Panc1 (cell line): ENCODE results near the gene NOS1. TPM values are rescaled to one million over a fixed set of nuclear protein-coding genes. Genes with fewer than 3 reads are reported as not detected.

Experiments used
- ATAC-seq: fragments of 200-7000 bp; cut with Tn5 transposase; 2 replicates; pipeline ENCODE4 v1.9.1; 2020; ENCODE audit warnings: mild to moderate bottlenecking, moderate library complexity
- BruUV-seq: library from RNA; stranded (reverse); fragments of 400-500 nt; replicated peaks from 2 replicates; lab custom pipeline; 2021; lab: Mats Ljungman, UMichigan
- CTCF ChIA-PET: fragments of 300-600 bp; sonication (Branson Sonifier 250); formaldehyde crosslinking; loops from one replicate; lab custom pipeline; 2022; ENCODE audit warnings: antibody characterized with exemption; lab: Charles Lee
- POLR2A ChIA-PET: fragments of 300-600 bp; sonication (Branson Sonifier 250); formaldehyde crosslinking; loops from one replicate; lab custom pipeline; 2022; ENCODE audit warnings: antibody characterized with exemption; lab: Charles Lee
- DNase-seq: peaks from one replicate; pipeline ENCODE4 v3.0.0-alpha.2; 2010; ENCODE audit warnings: low read depth, low spot score
- H3K27ac ChIP-seq: 2 replicates; pipeline ENCODE4 v1.5.1; 2011; ENCODE audit warnings: mild to moderate bottlenecking, low read length, inconsistent platforms
- H3K27me3 ChIP-seq: fragments of 200-500 bp; sonication (Bioruptor generic); 2 replicates; pipeline ENCODE4 v1.6.0; 2014; ENCODE audit warnings: low read length, inconsistent platforms; ENCODE audit not compliant: control insufficient read depth, insufficient read depth
- H3K36me3 ChIP-seq: fragments of 200-500 bp; sonication (Bioruptor generic); 2 replicates; pipeline ENCODE4 v1.5.1; 2014; ENCODE audit warnings: inconsistent platforms, mild to moderate bottlenecking, low read length, moderate library complexity; ENCODE audit not compliant: control insufficient read depth, insufficient read depth
- H3K4me1 ChIP-seq: 2 replicates; pipeline ENCODE4 v1.5.1; 2011; ENCODE audit warnings: inconsistent platforms, mild to moderate bottlenecking, low read length, moderate library complexity; ENCODE audit not compliant: control insufficient read depth, insufficient read depth
- H3K4me3 ChIP-seq, 2 experiments: 2 replicates each; pipeline ENCODE4 v1.5.1; 2011 to 2012; ENCODE audit warnings: low read depth in 2 of 2, low read length in 2 of 2, mild to moderate bottlenecking in 2 of 2, inconsistent platforms in 1 of 2, moderate library complexity in 1 of 2
- H3K9me3 ChIP-seq: fragments of 200-500 bp; sonication (Bioruptor generic); 2 replicates; pipeline ENCODE4 v1.5.1; 2014; ENCODE audit warnings: low read depth, mild to moderate bottlenecking, inconsistent platforms, low read length, moderate library complexity; ENCODE audit not compliant: control insufficient read depth, insufficient read depth
- CTCF ChIP-seq: fragments of 450-650 bp; IDR thresholded peaks from 2 replicates; pipeline ENCODE4 v1.5.1; 2017; ENCODE audit warnings: mild to moderate bottlenecking
- POLR2AphosphoS5 ChIP-seq: IDR thresholded peaks from 2 replicates; pipeline ENCODE4 v1.6.1; 2012; ENCODE audit warnings: mild to moderate bottlenecking, low read depth, low read length, moderate library complexity
- SIN3A ChIP-seq: IDR thresholded peaks from 2 replicates; pipeline ENCODE4 v1.6.1; 2012; ENCODE audit warnings: low read depth, mild to moderate bottlenecking, low read length, moderate library complexity, borderline replicate concordance; ENCODE audit not compliant: insufficient read depth
- TCF7L2 ChIP-seq: IDR thresholded peaks from 2 replicates; pipeline ENCODE4 v1.6.1; 2011; ENCODE audit warnings: mild to moderate bottlenecking, low read depth, low read length, inconsistent platforms
- in situ Hi-C: cut with HindIII; loops from 2 replicates; pipeline ENCODE4 v1.10.0; 2016; ENCODE audit warnings: low sequenced_read_pairs, low pct_unique_long_range_greater_than_20kb
- intact Hi-C: fragments of 100-400 bp; cut with micrococcal nuclease; formaldehyde crosslinking; loops from one replicate; pipeline ENCODE4 v1.10.0; 2022; ENCODE audit not compliant: unreplicated experiment
- total RNA-seq: library from RNA; stranded (reverse); gene quantifications from one replicate; pipeline ENCODE4 v1.2.1, GENCODE V29; 2021; ENCODE audit not compliant: unreplicated experiment
- TF ChIP-seq, protein P1 (sequence below), 2 experiments: IDR thresholded peaks; 2 replicates each; pipeline ENCODE4 v1.6.1; 2011 to 2012; ENCODE audit warnings: low read depth in 2 of 2, control low read depth in 1 of 2, low read length in 1 of 2, mild to moderate bottlenecking in 1 of 2, moderate library complexity in 1 of 2; ENCODE audit not compliant: insufficient read depth in 1 of 2

Gene NOS1
- total RNA-seq, 1 experiment from 2014 or later = 0.03 TPM

DNA sequence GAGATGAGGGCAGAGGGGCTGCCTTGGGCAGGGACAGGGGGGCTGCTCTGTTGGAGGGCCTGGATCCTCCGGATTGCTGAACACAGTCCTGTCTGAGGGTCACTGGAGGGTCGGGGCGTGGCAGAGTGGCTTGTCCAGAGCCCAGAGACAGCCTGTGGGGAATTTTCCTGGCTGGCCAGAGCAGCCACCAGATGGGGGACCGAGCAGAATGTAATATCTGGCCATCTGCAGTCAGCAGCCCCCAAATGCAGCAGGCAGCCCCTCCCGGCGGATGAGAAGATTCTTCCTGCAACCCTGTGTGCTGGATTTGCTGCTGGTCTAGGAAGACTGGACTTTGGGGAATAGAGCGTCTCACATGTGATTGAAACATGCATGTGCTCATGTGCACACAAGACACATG is 23.3 kb upstream of the NOS1 start:
- TF ChIP-seq CTCF (no peak), TCF7L2 (no peak), SIN3A (no peak), POLR2AphosphoS5 (no peak)
- TF ChIP-seq, protein P1, sequence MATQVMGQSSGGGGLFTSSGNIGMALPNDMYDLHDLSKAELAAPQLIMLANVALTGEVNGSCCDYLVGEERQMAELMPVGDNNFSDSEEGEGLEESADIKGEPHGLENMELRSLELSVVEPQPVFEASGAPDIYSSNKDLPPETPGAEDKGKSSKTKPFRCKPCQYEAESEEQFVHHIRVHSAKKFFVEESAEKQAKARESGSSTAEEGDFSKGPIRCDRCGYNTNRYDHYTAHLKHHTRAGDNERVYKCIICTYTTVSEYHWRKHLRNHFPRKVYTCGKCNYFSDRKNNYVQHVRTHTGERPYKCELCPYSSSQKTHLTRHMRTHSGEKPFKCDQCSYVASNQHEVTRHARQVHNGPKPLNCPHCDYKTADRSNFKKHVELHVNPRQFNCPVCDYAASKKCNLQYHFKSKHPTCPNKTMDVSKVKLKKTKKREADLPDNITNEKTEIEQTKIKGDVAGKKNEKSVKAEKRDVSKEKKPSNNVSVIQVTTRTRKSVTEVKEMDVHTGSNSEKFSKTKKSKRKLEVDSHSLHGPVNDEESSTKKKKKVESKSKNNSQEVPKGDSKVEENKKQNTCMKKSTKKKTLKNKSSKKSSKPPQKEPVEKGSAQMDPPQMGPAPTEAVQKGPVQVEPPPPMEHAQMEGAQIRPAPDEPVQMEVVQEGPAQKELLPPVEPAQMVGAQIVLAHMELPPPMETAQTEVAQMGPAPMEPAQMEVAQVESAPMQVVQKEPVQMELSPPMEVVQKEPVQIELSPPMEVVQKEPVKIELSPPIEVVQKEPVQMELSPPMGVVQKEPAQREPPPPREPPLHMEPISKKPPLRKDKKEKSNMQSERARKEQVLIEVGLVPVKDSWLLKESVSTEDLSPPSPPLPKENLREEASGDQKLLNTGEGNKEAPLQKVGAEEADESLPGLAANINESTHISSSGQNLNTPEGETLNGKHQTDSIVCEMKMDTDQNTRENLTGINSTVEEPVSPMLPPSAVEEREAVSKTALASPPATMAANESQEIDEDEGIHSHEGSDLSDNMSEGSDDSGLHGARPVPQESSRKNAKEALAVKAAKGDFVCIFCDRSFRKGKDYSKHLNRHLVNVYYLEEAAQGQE (IDR thresholded peaks at IDR 0.05; ENCODE audit: insufficient read depth in 1 of 2, low read depth in 2 of 2, low read length in 1 of 2) = no peak
- BruUV-seq = no TSS peak
- Histone ChIP-seq H3K27ac (no peak overlapping the region), H3K36me3 (no peaks in the 10 kb centered on the region), H3K4me3 (no peak overlapping the region), H3K9me3 (no peaks in the 10 kb centered on the region), H3K4me1 (no peaks in the 10 kb centered on the region), H3K27me3 (no peaks in the 10 kb centered on the region)
- ChIA-PET POLR2A (no interaction called here), CTCF (no interaction called here)
- DNase-seq = no peak
- ATAC-seq = no peak
- in situ Hi-C loops (no loop called here), intact Hi-C loops (no loop called here)

- BruUV-seq = no TSS peak
- DNase-seq (no peak), ATAC-seq (no peak)
- CTCF ChIA-PET = no interaction called here
- Histone ChIP-seq H3K27ac (no peak overlapping the region), H3K4me1 (no peaks in the 10 kb centered on the region), H3K4me3 (no peak overlapping the region), H3K9me3 (no peaks in the 10 kb centered on the region), H3K36me3 (no peaks in the 10 kb centered on the region), H3K27me3 (no peaks in the 10 kb centered on the region)
- POLR2A ChIA-PET = no interaction called here
- intact Hi-C loops (no loop called here), in situ Hi-C loops (no loop called here)
- TF ChIP-seq, protein P1 (IDR thresholded peaks at IDR 0.05; ENCODE audit: insufficient read depth in 1 of 2, low read depth in 2 of 2, low read length in 1 of 2) = no peak
- TF ChIP-seq SIN3A (no peak), TCF7L2 (no peak), POLR2AphosphoS5 (no peak), CTCF (no peak)
Measured at GRCh38 chr12:117380083-117380482, 18.7 kb upstream of the NOS1 start.
